Measurements from ENCODE around the gene SRGAP3. TPM values are rescaled to one million over a fixed set of nuclear protein-coding genes. Genes with fewer than 3 reads are reported as not detected.

The SRGAP3 gene
- polyA plus RNA-seq, 4 donors, result 13.3 to 25.2 (median 16.9) TPM

- DNase-seq (ENCODE audit: low read depth in 4 of 4, low spot score in 2 of 4), result peak in 1 of 4 donors; percentile 44
These were observed 252.7 kb downstream of the SRGAP3 start for GRCh38 chr3:8996681-8997121.

- no peak for DNase-seq (ENCODE audit: low read depth in 4 of 4, low spot score in 2 of 4)
These were observed 253.2 kb downstream of the SRGAP3 start for GRCh38 chr3:8996216-8996615.

DNA sequence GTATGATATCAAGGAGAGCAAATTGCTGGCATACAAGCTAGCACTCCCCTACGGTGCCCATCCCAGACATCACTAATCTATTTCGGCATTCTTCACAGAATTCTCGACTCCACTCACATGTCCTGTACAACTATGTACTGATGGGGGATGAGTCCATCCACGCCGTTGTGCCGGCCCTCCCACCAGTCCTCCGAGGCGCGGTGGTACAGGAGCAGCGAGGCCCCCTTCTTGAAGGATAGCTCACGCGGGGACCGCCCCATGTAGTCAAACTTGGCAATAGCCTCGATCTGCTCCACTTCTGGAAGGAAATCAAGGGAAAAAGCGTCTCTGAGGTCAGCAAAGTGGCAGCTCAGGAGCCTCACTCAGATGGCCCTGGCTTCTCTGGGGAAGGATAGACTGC is 255.2 kb downstream of the SRGAP3 start:
- no peak for DNase-seq (ENCODE audit: low read depth in 4 of 4, low spot score in 2 of 4)

- no peak for DNase-seq (ENCODE audit: low read depth in 4 of 4, low spot score in 2 of 4)
These were observed 256.1 kb downstream of the SRGAP3 start for GRCh38 chr3:8993331-8993730.

DNA sequence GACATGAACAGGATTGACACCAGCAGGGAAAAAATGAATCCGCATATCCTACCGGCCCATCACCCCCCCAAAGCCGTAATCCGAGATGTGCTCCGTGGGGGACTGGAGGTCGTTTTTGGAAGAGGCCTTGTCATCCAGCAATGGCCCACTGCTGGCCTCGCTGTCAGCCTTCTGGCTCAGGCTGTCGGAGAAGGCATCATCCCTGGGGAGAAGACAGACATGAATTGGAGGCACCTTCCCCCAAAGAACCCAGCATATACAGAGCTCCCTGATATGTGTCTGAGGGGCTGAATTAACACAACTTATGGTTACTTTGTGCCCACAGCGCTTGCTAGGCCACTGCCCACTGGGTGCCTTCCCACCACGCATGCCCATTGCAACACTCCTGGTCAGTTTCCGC is 256.6 kb downstream of the SRGAP3 start:
- no peak for DNase-seq (ENCODE audit: low read depth in 4 of 4, low spot score in 2 of 4)

GRCh38 chr3:8992199-8992598 is 257.2 kb downstream of the SRGAP3 start:
- DNase-seq (ENCODE audit: low read depth in 4 of 4, low spot score in 2 of 4), result no peak

DNA sequence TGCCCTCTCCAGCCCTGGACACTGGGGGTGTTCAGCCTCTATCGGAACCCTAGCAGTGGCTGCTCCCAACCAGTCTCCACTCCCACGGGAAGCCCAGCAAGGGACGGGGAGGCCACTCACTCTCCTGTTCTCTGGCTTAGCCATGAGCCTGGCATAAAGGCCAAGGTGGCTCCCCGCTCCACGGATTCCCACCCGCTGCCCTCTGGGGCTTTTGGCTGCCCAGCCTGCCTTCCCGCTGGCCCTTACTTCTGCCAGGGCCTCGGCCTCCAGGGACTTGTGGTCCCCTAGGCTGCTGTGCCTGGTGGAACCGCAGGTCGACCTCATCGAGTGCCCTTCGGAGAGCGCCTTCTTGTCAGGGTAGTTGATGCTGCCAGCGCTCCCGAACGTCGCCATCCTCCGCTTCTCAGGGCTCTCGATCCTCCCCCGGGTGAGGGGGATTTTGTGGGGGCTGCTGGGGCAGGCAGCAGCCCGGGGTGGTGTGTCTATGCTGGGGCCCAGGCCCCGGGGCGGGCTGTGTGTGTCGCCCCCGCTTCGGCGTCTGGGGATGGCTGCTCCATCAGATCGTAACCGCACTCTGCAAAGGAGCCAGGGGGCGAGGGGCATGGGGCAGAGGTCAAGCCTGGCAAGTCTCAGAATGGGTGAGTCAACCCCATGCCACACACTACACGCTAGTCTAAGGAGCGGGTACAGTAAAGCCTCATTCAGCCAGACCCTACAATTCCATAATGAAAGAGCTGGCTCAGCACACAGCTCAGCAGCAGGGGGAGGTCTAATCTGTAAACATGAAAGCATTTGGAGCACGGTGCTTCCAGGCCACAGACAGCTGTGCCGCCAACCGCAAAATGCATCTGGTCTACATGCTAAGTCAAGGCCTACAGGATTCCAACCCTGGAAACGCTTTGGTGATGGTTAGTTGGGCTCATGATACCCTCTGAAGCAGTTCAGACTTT is 258.9 kb downstream of the SRGAP3 start:
- DNase-seq (ENCODE audit: low read depth in 4 of 4, low spot score in 2 of 4), result no peak

GRCh38 chr3:8988791-8989558 is 260.5 kb downstream of the SRGAP3 start:
- no peak for DNase-seq (ENCODE audit: low read depth in 4 of 4, low spot score in 2 of 4)

DNA sequence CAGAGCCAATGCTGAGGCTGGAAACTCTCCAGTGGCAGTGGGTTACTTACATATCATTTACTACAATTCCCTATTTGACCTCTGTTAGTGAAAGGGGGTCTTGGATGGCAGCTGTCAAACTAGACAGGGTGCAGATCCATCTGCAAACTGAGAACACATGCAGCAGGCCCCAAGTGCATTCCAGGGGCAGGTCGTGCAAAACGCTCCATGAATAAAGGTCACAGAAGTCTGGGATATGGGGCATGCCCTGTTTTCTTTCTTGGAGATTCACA is 261.1 kb downstream of the SRGAP3 start:
- no peak for DNase-seq (ENCODE audit: low read depth in 4 of 4, low spot score in 2 of 4)

GRCh38 chr3:8987645-8988383 is 261.6 kb downstream of the SRGAP3 start:
- peak in 1 of 4 donors; percentile 56 for DNase-seq (ENCODE audit: low read depth in 4 of 4, low spot score in 2 of 4)

GRCh38 chr3:8987226-8987625 is 262.2 kb downstream of the SRGAP3 start:
- no peak for DNase-seq (ENCODE audit: low read depth in 4 of 4, low spot score in 2 of 4)

- DNase-seq (ENCODE audit: low read depth in 4 of 4, low spot score in 2 of 4), result no peak
These were observed 262.7 kb downstream of the SRGAP3 start for GRCh38 chr3:8986741-8987140.

GRCh38 chr3:8985876-8986275 is 263.6 kb downstream of the SRGAP3 start:
- no peak for DNase-seq (ENCODE audit: low read depth in 4 of 4, low spot score in 2 of 4)

- no peak for DNase-seq (ENCODE audit: low read depth in 4 of 4, low spot score in 2 of 4)
These were observed 264.0 kb downstream of the SRGAP3 start for GRCh38 chr3:8985411-8985831.

DNA sequence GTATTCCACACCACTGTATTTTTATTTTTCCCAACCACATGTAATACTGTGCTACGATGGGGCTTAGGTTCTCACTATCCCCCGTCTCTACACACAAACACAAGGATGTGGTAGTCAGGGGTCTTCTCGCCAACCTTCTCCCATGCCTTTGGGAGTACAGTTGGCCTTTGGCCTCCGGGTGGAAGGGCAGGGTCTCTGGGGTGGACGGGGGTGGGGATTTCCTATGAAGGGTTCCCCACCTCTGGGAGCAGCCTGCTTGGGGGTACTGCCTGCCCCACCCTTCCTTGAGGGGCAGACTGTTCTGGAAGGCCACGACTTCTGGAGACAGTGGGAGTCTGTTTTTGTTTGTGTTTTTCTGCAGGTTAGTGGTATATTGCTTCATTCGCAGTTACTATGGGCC is 264.9 kb downstream of the SRGAP3 start:
- no peak for DNase-seq (ENCODE audit: low read depth in 4 of 4, low spot score in 2 of 4)

DNA sequence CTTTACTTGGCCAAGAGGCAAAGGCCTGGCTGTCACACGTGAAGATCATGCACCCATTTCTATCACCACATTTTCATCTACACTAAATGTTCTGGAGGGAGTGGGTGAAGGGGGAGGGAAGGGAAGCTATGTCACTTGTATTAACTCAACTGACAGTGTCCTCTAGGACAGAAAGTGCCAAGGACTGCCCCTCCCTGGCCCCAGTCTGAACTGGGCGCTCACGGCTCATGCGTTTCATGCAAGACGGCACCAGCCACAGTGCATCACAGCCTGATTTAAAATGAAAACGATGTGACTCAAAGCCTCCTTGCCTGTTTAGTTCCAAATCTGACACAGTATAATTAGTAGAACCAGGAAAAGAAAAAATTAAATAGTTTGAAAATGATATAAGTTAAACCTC is 265.4 kb downstream of the SRGAP3 start:
- DNase-seq (ENCODE audit: low read depth in 4 of 4, low spot score in 2 of 4), result no peak

DNA sequence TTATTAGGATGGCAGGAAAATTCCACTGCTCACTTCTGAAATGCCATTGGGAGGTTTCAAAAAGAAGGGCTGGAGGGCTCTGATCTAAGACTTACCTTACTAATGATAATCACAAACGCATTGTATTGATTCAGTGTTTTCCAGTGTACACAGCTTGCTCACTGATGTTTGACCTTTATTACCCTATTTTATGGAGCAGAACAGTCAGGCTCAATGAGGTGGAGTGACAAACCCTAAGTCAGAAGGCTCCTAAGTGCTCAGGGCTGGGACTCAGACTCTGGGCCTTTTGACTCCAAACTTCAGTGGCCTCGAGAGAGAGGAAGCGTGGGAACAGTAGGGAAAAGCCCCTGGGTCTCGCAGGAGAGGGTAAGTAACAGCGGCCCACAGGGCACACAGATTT is 265.9 kb downstream of the SRGAP3 start:
- no peak for DNase-seq (ENCODE audit: low read depth in 4 of 4, low spot score in 2 of 4)

- DNase-seq (ENCODE audit: low read depth in 4 of 4, low spot score in 2 of 4), result no peak
These were observed 266.4 kb downstream of the SRGAP3 start for GRCh38 chr3:8983026-8983425.

- DNase-seq (ENCODE audit: low read depth in 4 of 4, low spot score in 2 of 4), result no peak
These were observed 266.9 kb downstream of the SRGAP3 start for GRCh38 chr3:8982509-8982908.

- DNase-seq (ENCODE audit: low read depth in 4 of 4, low spot score in 2 of 4), result no peak
These were observed 267.7 kb downstream of the SRGAP3 start for GRCh38 chr3:8981700-8982099.

- DNase-seq (ENCODE audit: low read depth in 4 of 4, low spot score in 2 of 4), result no peak
These were observed 268.1 kb downstream of the SRGAP3 start for GRCh38 chr3:8981296-8981695.

Measured in left renal cortex interstitium (tissue), 4 donors.